ENCODE results near the gene NT5DC2.

NT5DC2 gene

GRCh38 chr3:52520141-52520667, 13.5 kb downstream of the NT5DC2 start:
- no peak for DNase-seq (ENCODE audit: low read depth, low spot score)
- Histone ChIP-seq H3K4me3 (no peak overlapping the region), H3K9me3 (ENCODE audit: low read depth, low read length) (no peaks in the 10 kb centered on the region), H3K9ac (ENCODE audit: insufficient read length) (no peak overlapping the region), H3K36me3 (ENCODE audit: insufficient read depth, low read length) (no peaks in the 10 kb centered on the region; the same call in 1 of the 2 replicates), H3K27ac (no peak overlapping the region)
- TF ChIP-seq POLR2AphosphoS5 (IDR thresholded peaks at IDR 0.05; ENCODE audit: borderline replicate concordance, low read depth, low read length) (no peak), FOXP2 (optimal IDR thresholded peaks at IDR 0.05; ENCODE audit: control extremely low read depth, extremely low read length, insufficient read depth) (no peak), EZH2 (IDR thresholded peaks at IDR 0.05) (no peak)

- TF ChIP-seq FOXP2 (optimal IDR thresholded peaks at IDR 0.05; ENCODE audit: control extremely low read depth, extremely low read length, insufficient read depth) (no peak), POLR2AphosphoS5 (IDR thresholded peaks at IDR 0.05; ENCODE audit: borderline replicate concordance, low read depth, low read length) (no peak), EZH2 (IDR thresholded peaks at IDR 0.05) (no peak)
- no peak overlapping the region for H3K4me3 ChIP-seq
- H3K9me3 ChIP-seq (ENCODE audit: low read depth, low read length): no peaks in the 10 kb centered on the region
- no peak for DNase-seq (ENCODE audit: low read depth, low spot score)
- H3K9ac ChIP-seq (ENCODE audit: insufficient read length): no peak overlapping the region
- no peak overlapping the region for H3K27ac ChIP-seq
- no peaks in the 10 kb centered on the region; the same call in 1 of the 2 replicates for H3K36me3 ChIP-seq (ENCODE audit: insufficient read depth, low read length)
These were observed 14.1 kb downstream of the NT5DC2 start for GRCh38 chr3:52519445-52520140.

- TF ChIP-seq POLR2AphosphoS5 (IDR thresholded peaks at IDR 0.05; ENCODE audit: borderline replicate concordance, low read depth, low read length): no peak
- no peak for TF ChIP-seq FOXP2 (optimal IDR thresholded peaks at IDR 0.05; ENCODE audit: control extremely low read depth, extremely low read length, insufficient read depth)
- no peak for TF ChIP-seq EZH2 (IDR thresholded peaks at IDR 0.05)
- no peak for DNase-seq (ENCODE audit: low read depth, low spot score)
- H3K4me3 ChIP-seq: no peak overlapping the region
These were observed 14.8 kb downstream of the NT5DC2 start for GRCh38 chr3:52518723-52519444.

GRCh38 chr3:52517796-52518722, 15.6 kb downstream of the NT5DC2 start:
- H3K27ac ChIP-seq: no peak overlapping the region
- no peak for DNase-seq (ENCODE audit: low read depth, low spot score)

More at GRCh38 chr3:52518723-52519444, 14.8 kb downstream of the NT5DC2 start:
- Histone ChIP-seq H3K9ac (ENCODE audit: insufficient read length) (no peak overlapping the region), H3K9me3 (ENCODE audit: low read depth, low read length) (no peaks in the 10 kb centered on the region), H3K36me3 (ENCODE audit: insufficient read depth, low read length) (no peaks in the 10 kb centered on the region), H3K27ac (no peak overlapping the region)

GRCh38 chr3:52516509-52517195, 17.0 kb downstream of the NT5DC2 start:
- H3K36me3 ChIP-seq (ENCODE audit: insufficient read depth, low read length): no peaks in the 10 kb centered on the region
- H3K27ac ChIP-seq: no peak overlapping the region
- DNase-seq (ENCODE audit: low read depth, low spot score): no peak
- no peak for TF ChIP-seq EZH2 (IDR thresholded peaks at IDR 0.05)
- no peak for TF ChIP-seq POLR2AphosphoS5 (IDR thresholded peaks at IDR 0.05; ENCODE audit: borderline replicate concordance, low read depth, low read length)
- TF ChIP-seq FOXP2 (optimal IDR thresholded peaks at IDR 0.05; ENCODE audit: control extremely low read depth, extremely low read length, insufficient read depth): no peak
- H3K4me3 ChIP-seq: no peak overlapping the region
- no peaks in the 10 kb centered on the region for H3K9me3 ChIP-seq (ENCODE audit: low read depth, low read length)
- no peak overlapping the region for H3K9ac ChIP-seq (ENCODE audit: insufficient read length)

More at GRCh38 chr3:52517796-52518722, 15.6 kb downstream of the NT5DC2 start:
- H3K9me3 ChIP-seq (ENCODE audit: low read depth, low read length): no peaks in the 10 kb centered on the region
- TF ChIP-seq POLR2AphosphoS5 (IDR thresholded peaks at IDR 0.05; ENCODE audit: borderline replicate concordance, low read depth, low read length): no peak
- TF ChIP-seq FOXP2 (optimal IDR thresholded peaks at IDR 0.05; ENCODE audit: control extremely low read depth, extremely low read length, insufficient read depth): no peak
- no peak for TF ChIP-seq EZH2 (IDR thresholded peaks at IDR 0.05)
- H3K36me3 ChIP-seq (ENCODE audit: insufficient read depth, low read length): no peaks in the 10 kb centered on the region
- no peak overlapping the region for H3K9ac ChIP-seq (ENCODE audit: insufficient read length)
- no peak overlapping the region for H3K4me3 ChIP-seq

- TF ChIP-seq EZH2 (IDR thresholded peaks at IDR 0.05) (no peak), POLR2AphosphoS5 (IDR thresholded peaks at IDR 0.05; ENCODE audit: borderline replicate concordance, low read depth, low read length) (no peak), FOXP2 (optimal IDR thresholded peaks at IDR 0.05; ENCODE audit: control extremely low read depth, extremely low read length, insufficient read depth) (no peak)
These were observed 18.5 kb downstream of the NT5DC2 start for GRCh38 chr3:52515192-52515591.

GRCh38 chr3:52514576-52514975, 19.1 kb downstream of the NT5DC2 start:
- no peak for DNase-seq (ENCODE audit: low read depth, low spot score)
- no peak overlapping the region for H3K9ac ChIP-seq (ENCODE audit: insufficient read length)
- no peak overlapping the region for H3K27ac ChIP-seq
- TF ChIP-seq POLR2AphosphoS5 (IDR thresholded peaks at IDR 0.05; ENCODE audit: borderline replicate concordance, low read depth, low read length): no peak
- TF ChIP-seq EZH2 (IDR thresholded peaks at IDR 0.05): no peak
- no peak for TF ChIP-seq FOXP2 (optimal IDR thresholded peaks at IDR 0.05; ENCODE audit: control extremely low read depth, extremely low read length, insufficient read depth)
- no peak overlapping the region for H3K4me3 ChIP-seq
- no peaks in the 10 kb centered on the region for H3K36me3 ChIP-seq (ENCODE audit: insufficient read depth, low read length)
- no peaks in the 10 kb centered on the region for H3K9me3 ChIP-seq (ENCODE audit: low read depth, low read length)

More at GRCh38 chr3:52515192-52515591, 18.5 kb downstream of the NT5DC2 start:
- no peak for DNase-seq (ENCODE audit: low read depth, low spot score)
- H3K36me3 ChIP-seq (ENCODE audit: insufficient read depth, low read length): no peaks in the 10 kb centered on the region
- no peak overlapping the region for H3K9ac ChIP-seq (ENCODE audit: insufficient read length)
- no peak overlapping the region for H3K27ac ChIP-seq
- no peak overlapping the region for H3K4me3 ChIP-seq
- H3K9me3 ChIP-seq (ENCODE audit: low read depth, low read length): no peaks in the 10 kb centered on the region

Data from SK-N-MC (cell line).